Kidney (tissue), 14 donors: ENCODE measurements around the gene TTC7B. TPM values are rescaled to one million over a fixed set of nuclear protein-coding genes. Genes with fewer than 3 reads are reported as not detected.

ENCODE experiments used
- DNase-seq, 5 donors: peaks; one replicate each; pipeline ENCODE4 v3.0.0-alpha.2; 2013 to 2020
- FAIRE-seq: peaks from 2 replicates; lab custom pipeline; 2012; peaks lifted over from hg19 to GRCh38; lab: Jason Lieb, UNC
- H3K27ac ChIP-seq, 2 donors: one replicate each; pipeline ENCODE4 v1.7.0; 2013; ENCODE audit warnings: low read depth in 2 of 2, low read length in 2 of 2, inconsistent platforms in 1 of 2
- H3K27me3 ChIP-seq: one replicate; pipeline ENCODE4 v1.7.1; 2013; ENCODE audit warnings: low read length, inconsistent platforms; ENCODE audit not compliant: control insufficient read depth, insufficient read depth
- H3K36me3 ChIP-seq, 3 donors: one replicate each; pipeline versions ENCODE4 v1.7.0 to v1.7.1; 2013; ENCODE audit warnings: low read length in 3 of 3, control low read depth in 1 of 3, inconsistent platforms in 1 of 3; ENCODE audit not compliant: insufficient read depth in 3 of 3, control insufficient read depth in 2 of 3
- H3K4me1 ChIP-seq, 3 donors: one replicate each; pipeline versions ENCODE4 v1.7.0 to v1.7.1; 2013; ENCODE audit warnings: low read length in 3 of 3, inconsistent platforms in 1 of 3, low read depth in 1 of 3; ENCODE audit not compliant: control insufficient read depth in 2 of 3, insufficient read depth in 2 of 3
- H3K4me3 ChIP-seq, 3 donors: one replicate each; pipeline versions ENCODE4 v1.7.0 to v1.8.1; 2013; ENCODE audit warnings: low read length in 3 of 3, control low read depth in 1 of 3, inconsistent platforms in 1 of 3
- H3K9ac ChIP-seq, 3 donors: one replicate each; pipeline versions ENCODE4 v1.7.0 to v1.7.1; 2013; ENCODE audit warnings: low read length in 3 of 3, control low read depth in 1 of 3, inconsistent platforms in 1 of 3
- H3K9me3 ChIP-seq, 3 donors: one replicate each; pipeline versions ENCODE4 v1.7.0 to v1.7.1; 2013; ENCODE audit warnings: low read length in 3 of 3, control low read depth in 1 of 3, inconsistent platforms in 1 of 3; ENCODE audit not compliant: control insufficient read depth in 2 of 3, insufficient read depth in 1 of 3
- CTCF ChIP-seq: IDR thresholded peaks from 3 replicates; pipeline ENCODE4 v1.5.1; 2012; ENCODE audit warnings: mild to moderate bottlenecking, moderate library complexity, borderline replicate concordance; ENCODE audit not compliant: insufficient read depth; ENCODE audit errors: extremely low read depth
- intact Hi-C: fragments of 100-400 bp; cut with DNase I; formaldehyde crosslinking; loops from one replicate; pipeline ENCODE4 v1.11.1; 2022
- polyA plus RNA-seq: library from polyadenylated mRNA; stranded (reverse); fragments of 350-450 nt; fragmentation: Illumina TruSeq; extraction: RNeasy Lipid Tissue Mini Kit (QIAGEN cat#74804); gene quantifications from one replicate; pipeline ENCODE4 v1.2.3, GENCODE V29; 2014; ENCODE audit warnings: low read depth, low replicate concordance; ENCODE audit not compliant: insufficient read depth
- total RNA-seq: library from RNA; stranded (reverse); fragmentation: NEBNext Ultra II Directional; extraction: Animal tissue kit (Norgen Biotek cat#: 25700); gene quantifications from one replicate; pipeline ENCODE4 v1.2.1, GENCODE V29; 2021
- donor health status: control.
- donor health status: control.
- donor health status: control.
- donor health status: control.
- donor health status: control.
- donor health status: DM: yes; HTN: yes; CAD: no.
- donor health status: Normal renal cell carcinoma (clear cell type).

Gene TTC7B
- total and polyA plus RNA-seq, 2 donors from 2014 or later, result 23.4 to 48.3 TPM

GRCh38 chr14:90569606-90570387 is 246.4 kb downstream of the TTC7B start:
- no peak for FAIRE-seq
- no peak for TF ChIP-seq CTCF
- H3K27ac ChIP-seq, result no peak overlapping the region
- no peak for DNase-seq
- H3K36me3 ChIP-seq, result peaks cover 0 to 4% (median 4%) of the 10 kb centered on the region in 3 donors
- intact Hi-C loops, result no loop called here
- H3K4me1 ChIP-seq, result no peaks in the 10 kb centered on the region
- no peaks in the 10 kb centered on the region for H3K9me3 ChIP-seq
- H3K9ac ChIP-seq, result no peak overlapping the region
- no peaks in the 10 kb centered on the region for H3K27me3 ChIP-seq
- no peak overlapping the region for H3K4me3 ChIP-seq

GRCh38 chr14:90569201-90569600 is 247.0 kb downstream of the TTC7B start:
- Histone ChIP-seq H3K36me3 (peaks cover 0 to 4% (median 4%) of the 10 kb centered on the region in 3 donors), H3K27ac (no peak overlapping the region), H3K9ac (no peak overlapping the region), H3K27me3 (no peaks in the 10 kb centered on the region), H3K4me1 (no peaks in the 10 kb centered on the region), H3K4me3 (no peak overlapping the region), H3K9me3 (no peaks in the 10 kb centered on the region)
- no peak for TF ChIP-seq CTCF
- FAIRE-seq (no peak), DNase-seq (no peak)
- intact Hi-C loops, result no loop called here

GRCh38 chr14:90568405-90568804 is 247.8 kb downstream of the TTC7B start:
- H3K9ac ChIP-seq, result no peak overlapping the region
- no peaks in the 10 kb centered on the region for H3K9me3 ChIP-seq
- DNase-seq (no peak), FAIRE-seq (no peak)
- intact Hi-C loops, result no loop called here
- TF ChIP-seq CTCF, result no peak
- H3K27me3 ChIP-seq, result no peaks in the 10 kb centered on the region
- H3K36me3 ChIP-seq, result peaks cover 0 to 4% (median 4%) of the 10 kb centered on the region in 3 donors
- H3K27ac ChIP-seq, result no peak overlapping the region
- H3K4me1 ChIP-seq, result no peaks in the 10 kb centered on the region
- no peak overlapping the region for H3K4me3 ChIP-seq
